H1 (cell line): ENCODE results near the gene REELD1. TPM values are rescaled to one million over a fixed set of nuclear protein-coding genes. Genes with fewer than 3 reads are reported as not detected.

Source experiments
- CTCF ChIA-PET: fragments of 300-600 bp; sonication (Branson Sonifier 250); formaldehyde crosslinking; loops from one replicate; lab custom pipeline; 2021; ENCODE audit not compliant: partially characterized antibody; lab: Charles Lee
- POLR2A ChIA-PET: fragments of 300-600 bp; sonication (Branson Sonifier 250); formaldehyde crosslinking; loops from one replicate; lab custom pipeline; 2021; ENCODE audit warnings: inconsistent platforms; ENCODE audit not compliant: partially characterized antibody; lab: Charles Lee
- DNase-seq, 2 experiments: peaks; one replicate each; pipeline versions ENCODE4 v3.0.0 to v3.0.0-alpha.2; 2010 to 2022; ENCODE audit warnings: low spot score in 2 of 2, low read depth in 1 of 2, mixed read lengths in 1 of 2
- FAIRE-seq: peaks from 2 replicates; lab custom pipeline; 2011; peaks lifted over from hg19 to GRCh38; lab: Jason Lieb, UNC
- H2AFZ ChIP-seq: 2 replicates; pipeline ENCODE4 v1.8.1; 2012; ENCODE audit warnings: low read length, inconsistent platforms
- H2AK5ac ChIP-seq: 2 replicates; pipeline ENCODE4 v1.6.1; 2013; ENCODE audit warnings: low read depth, low read length
- H2BK120ac ChIP-seq: replicated peaks from 2 replicates; pipeline ENCODE3; 2013; ENCODE audit warnings: low read depth, low read length, inconsistent platforms
- H2BK12ac ChIP-seq: 2 replicates; pipeline ENCODE4 v1.6.1; 2013; ENCODE audit warnings: low read depth, low read length
- H2BK15ac ChIP-seq: 2 replicates; pipeline ENCODE4 v1.6.1; 2013; ENCODE audit warnings: low read length
- H2BK20ac ChIP-seq: 2 replicates; pipeline ENCODE4 v1.6.1; 2013; ENCODE audit warnings: low read length
- H2BK5ac ChIP-seq: 2 replicates; pipeline ENCODE4 v1.6.1; 2013; ENCODE audit warnings: low read depth, low read length
- H3K14ac ChIP-seq: 2 replicates; pipeline ENCODE4 v1.6.1; 2013; ENCODE audit warnings: inconsistent platforms; ENCODE audit not compliant: insufficient read length
- H3K18ac ChIP-seq: 2 replicates; pipeline ENCODE4 v1.6.1; 2013; ENCODE audit warnings: low read length; ENCODE audit errors: extremely low read depth
- H3K23ac ChIP-seq: 2 replicates; pipeline ENCODE4 v1.6.1; 2013; ENCODE audit warnings: inconsistent platforms; ENCODE audit not compliant: insufficient read length
- H3K23me2 ChIP-seq: 2 replicates; pipeline ENCODE4 v1.6.1; 2013; ENCODE audit warnings: low read depth, low read length
- H3K27ac ChIP-seq: 2 replicates; pipeline ENCODE4 v1.6.1; 2011; ENCODE audit warnings: low read depth, low read length, inconsistent platforms
- H3K27me3 ChIP-seq, 4 experiments: replicated peaks in 1 of 4; 1 replicate in 1 of 4; 2 replicates in 3 of 4; pipeline versions ENCODE4 v1.6.1 to v1.8.1; 2011 to 2013; ENCODE audit warnings: low read length in 3 of 4, mild to moderate bottlenecking in 3 of 4, inconsistent platforms in 2 of 4, mixed read lengths in 2 of 4, moderate library complexity in 1 of 4; ENCODE audit not compliant: control insufficient read depth in 3 of 4, insufficient read depth in 3 of 4; ENCODE audit errors: extremely low read depth in 1 of 4
- H3K36me3 ChIP-seq, 4 experiments: 2 replicates each; pipeline versions ENCODE4 v1.6.1 to v1.8.1; 2011 to 2013; ENCODE audit warnings: mild to moderate bottlenecking in 4 of 4, low read length in 3 of 4, moderate library complexity in 2 of 4, control low read depth in 1 of 4, inconsistent platforms in 1 of 4; ENCODE audit not compliant: insufficient read depth in 4 of 4, control insufficient read depth in 2 of 4
- H3K4ac ChIP-seq: replicated peaks from 2 replicates; pipeline ENCODE3; 2013; ENCODE audit warnings: low read length, low read depth, mixed read lengths, inconsistent platforms; ENCODE audit not compliant: insufficient read length
- H3K4me1 ChIP-seq, 4 experiments: replicated peaks in 1 of 4; 1 replicate in 1 of 4; 2 replicates in 3 of 4; pipeline versions ENCODE4 v1.6.1 to v1.8.1; 2011 to 2013; ENCODE audit warnings: low read length in 3 of 4, inconsistent platforms in 2 of 4, mixed read lengths in 1 of 4; ENCODE audit not compliant: insufficient read depth in 4 of 4, control insufficient read depth in 3 of 4
- H3K4me2 ChIP-seq, 2 experiments: 2 replicates each; pipeline versions ENCODE4 v1.6.1 to v1.8.1; 2011 to 2013; ENCODE audit warnings: low read depth in 2 of 2, low read length in 2 of 2, control low read depth in 1 of 2, inconsistent platforms in 1 of 2, mild to moderate bottlenecking in 1 of 2; ENCODE audit not compliant: insufficient read depth in 1 of 2
- H3K4me3 ChIP-seq, 4 experiments: fragments of 200-600, 300-600 bp in 1 of 4; sonication (generic), shearing (Covaris generic), sonication (Bioruptor Twin) in 1 of 4; 2 replicates each; pipeline versions ENCODE4 v1.5.1 to v1.8.1; 2011 to 2016; ENCODE audit warnings: low read length in 4 of 4, low read depth in 3 of 4, control low read depth in 2 of 4, inconsistent platforms in 2 of 4, mild to moderate bottlenecking in 2 of 4, mixed read lengths in 1 of 4, moderate library complexity in 1 of 4; ENCODE audit not compliant: insufficient read depth in 2 of 4; ENCODE audit errors: extremely low read depth in 1 of 4
- H3K56ac ChIP-seq: replicated peaks from 2 replicates; pipeline ENCODE3; 2013; ENCODE audit warnings: low read depth, mild to moderate bottlenecking, mixed read lengths, low read length, inconsistent platforms; ENCODE audit not compliant: insufficient read length
- H3K79me1 ChIP-seq: 2 replicates; pipeline ENCODE4 v1.6.1; 2013; ENCODE audit warnings: low read depth, low read length, control low read depth
- H3K79me2 ChIP-seq, 2 experiments: 2 replicates each; pipeline versions ENCODE4 v1.6.1 to v1.8.1; 2012 to 2013; ENCODE audit warnings: low read length in 2 of 2, mild to moderate bottlenecking in 2 of 2, inconsistent platforms in 1 of 2; ENCODE audit not compliant: insufficient read depth in 2 of 2, control insufficient read depth in 1 of 2
- H3K9ac ChIP-seq, 4 experiments: replicated peaks in 1 of 4; 1 replicate in 1 of 4; 2 replicates in 3 of 4; pipeline versions ENCODE4 v1.6.1 to v1.8.1; 2011 to 2013; ENCODE audit warnings: low read depth in 3 of 4, low read length in 3 of 4, control low read depth in 2 of 4, mild to moderate bottlenecking in 2 of 4, moderate library complexity in 2 of 4, inconsistent platforms in 1 of 4; ENCODE audit errors: extremely low read depth in 1 of 4
- H3K9me3 ChIP-seq, 2 experiments: 2 replicates each; pipeline versions ENCODE4 v1.6.1 to v1.8.1; 2012 to 2013; ENCODE audit warnings: mild to moderate bottlenecking in 2 of 2, moderate library complexity in 2 of 2, control low read depth in 1 of 2, inconsistent platforms in 1 of 2, low read depth in 1 of 2, low read length in 1 of 2, mixed read lengths in 1 of 2; ENCODE audit not compliant: insufficient read depth in 2 of 2
- H4K20me1 ChIP-seq, 2 experiments: replicated peaks in 1 of 2; 2 replicates each; pipeline versions ENCODE3 to v1.8.1; 2011 to 2013; ENCODE audit warnings: inconsistent platforms in 2 of 2, low read length in 2 of 2, mild to moderate bottlenecking in 1 of 2; ENCODE audit not compliant: insufficient read depth in 2 of 2, control insufficient read depth in 1 of 2
- H4K5ac ChIP-seq: 2 replicates; pipeline ENCODE4 v1.6.1; 2013; ENCODE audit warnings: low read length, low read depth, mixed read lengths, inconsistent platforms; ENCODE audit not compliant: insufficient read length
- H4K8ac ChIP-seq: 2 replicates; pipeline ENCODE4 v1.8.0; 2013; ENCODE audit warnings: mild to moderate bottlenecking, moderate library complexity, low read length, inconsistent platforms; ENCODE audit not compliant: insufficient read depth; ENCODE audit errors: extremely low read depth
- H4K91ac ChIP-seq: replicated peaks from 2 replicates; pipeline ENCODE3; 2013; ENCODE audit warnings: low read length, mixed read lengths, inconsistent platforms; ENCODE audit not compliant: insufficient read length
- ASH2L ChIP-seq: fragments of 200-600, 300-600 bp; sonication (generic); IDR thresholded peaks from one replicate; pipeline ENCODE4 v1.7.1; 2017; ENCODE audit warnings: low read length
- ATF3 ChIP-seq: IDR thresholded peaks from 2 replicates; pipeline ENCODE4 v1.6.1; 2011; ENCODE audit warnings: low read depth, mild to moderate bottlenecking, low read length; ENCODE audit not compliant: insufficient read depth
- BCL11A ChIP-seq, 2 experiments: IDR thresholded peaks; one replicate each; pipeline ENCODE4 v1.6.1; 2011; ENCODE audit warnings: low read depth in 2 of 2, low read length in 2 of 2, mild to moderate bottlenecking in 2 of 2
- CREB1 ChIP-seq: IDR thresholded peaks from 2 replicates; pipeline ENCODE4 v1.6.1; 2012; ENCODE audit warnings: inconsistent platforms
- EZH2 ChIP-seq: fragments of 200-600 bp; sonication (generic); IDR thresholded peaks from 2 replicates; pipeline ENCODE4 v1.7.1; 2012; ENCODE audit warnings: low read depth, mild to moderate bottlenecking, moderate library complexity, low read length, inconsistent platforms; ENCODE audit not compliant: severe bottlenecking
- FOSL1 ChIP-seq: IDR thresholded peaks from 2 replicates; pipeline ENCODE4 v1.6.1; 2011; ENCODE audit warnings: mild to moderate bottlenecking, low read depth, low read length, moderate library complexity; ENCODE audit not compliant: insufficient read depth
- NANOG ChIP-seq: IDR thresholded peaks from 2 replicates; pipeline ENCODE4 v1.6.1; 2011; ENCODE audit warnings: low read length, low read depth, mild to moderate bottlenecking, inconsistent platforms; ENCODE audit not compliant: insufficient read depth, poor library complexity, severe bottlenecking
- PHF8 ChIP-seq: fragments of 200-600 bp; sonication (generic); conservative IDR thresholded peaks from 2 replicates; pipeline ENCODE4 v1.7.1; 2012; ENCODE audit warnings: low read depth, mild to moderate bottlenecking, inconsistent platforms, low read length, moderate library complexity
- RAD21 ChIP-seq, 2 experiments: IDR thresholded peaks in 1 of 2; conservative IDR thresholded peaks in 1 of 2; 2 replicates each; pipeline ENCODE4 v1.6.1; 2011; ENCODE audit warnings: low read depth in 2 of 2, low read length in 2 of 2, improper control_type of control experiment in 1 of 2, inconsistent platforms in 1 of 2, mild to moderate bottlenecking in 1 of 2, moderate library complexity in 1 of 2
- SRF ChIP-seq: IDR thresholded peaks from 2 replicates; pipeline ENCODE4 v1.6.1; 2011; ENCODE audit warnings: mild to moderate bottlenecking, low read depth, low read length, moderate library complexity
- SUZ12 ChIP-seq: fragments of 200-600 bp; sonication (generic); IDR thresholded peaks from 2 replicates; pipeline ENCODE4 v1.6.1; 2012; ENCODE audit warnings: mild to moderate bottlenecking, inconsistent platforms, low read length, moderate library complexity, mixed read lengths
- TCF12 ChIP-seq: IDR thresholded peaks from 2 replicates; pipeline ENCODE4 v1.6.1; 2011; ENCODE audit warnings: low read depth, mild to moderate bottlenecking, low read length
- WGBS, 2 experiments: shearing (Covaris generic) in 1 of 2; methylation state at CpG; one replicate each; pipeline versions ENCODE4 v1.1.6 to v1.1.7; 2013 to 2015; ENCODE audit warnings: low lambda C conversion rate in 2 of 2, mixed read lengths in 2 of 2, inconsistent platforms in 1 of 2, low coverage in 1 of 2, missing lambda C conversion rate in 1 of 2; ENCODE audit not compliant: insufficient replicate concordance in 2 of 2, insufficient coverage in 1 of 2, insufficient read length in 1 of 2; ENCODE audit errors: extremely low coverage in 1 of 2, missing lambda C conversion rate in 1 of 2; 5-methylcytosine and 5-hydroxymethylcytosine counted together
- polyA plus RNA-seq, 7 experiments: library from polyadenylated mRNA; depleted of rRNA in 3 of 7; stranded (reverse) in 5 of 7; unstranded in 2 of 7; fragments of >200 nt in 5 of 7; fragments of 200-250 nt in 2 of 7; gene quantifications; 1 replicate in 5 of 7; 2 replicates in 1 of 7; 4 replicates in 1 of 7; pipeline versions ENCODE4 v1.2.1 to v1.2.3, GENCODE V29; 2011 to 2013; ENCODE audit warnings: missing spikeins in 2 of 7, mixed read lengths in 2 of 7
- total RNA-seq: library from RNA; stranded (reverse); fragmentation: NEBNext Ultra II Directional; extraction: Animal tissue kit (Norgen Biotek cat#: 25700); gene quantifications from 2 replicates; pipeline ENCODE4 v1.2.1, GENCODE V29; 2021

The REELD1 gene
- total and polyA plus RNA-seq, 2 of the 8 experiments (the other 6 are each of a cell fraction or from before 2014, with no cell fraction given): 0.03 TPM; not detected in 1

- Histone ChIP-seq H4K91ac (no peak overlapping the region), H2AK5ac (no peak overlapping the region), H3K4me1 (no peaks in the 10 kb centered on the region), H3K23me2 (no peaks in the 10 kb centered on the region), H3K14ac (no peak overlapping the region), H3K18ac (no peak overlapping the region), H2BK120ac (no peak overlapping the region), H2AFZ (no peak overlapping the region), H4K20me1 (no peaks in the 10 kb centered on the region), H3K4me2 (no peak overlapping the region), H2BK12ac (no peak overlapping the region), H3K9me3 (no peaks in the 10 kb centered on the region), H3K27me3 (no peaks in the 10 kb centered on the region), H3K56ac (no peak overlapping the region), H3K4ac (no peak overlapping the region), H2BK5ac (no peak overlapping the region), H4K5ac (no peak overlapping the region), H3K79me1 (no peaks in the 10 kb centered on the region), H3K79me2 (no peaks in the 10 kb centered on the region), H3K23ac (no peak overlapping the region), H4K8ac (no peak overlapping the region), H2BK20ac (no peak overlapping the region), H3K9ac (no peak overlapping the region), H3K27ac (no peak overlapping the region), H3K36me3 (no peaks in the 10 kb centered on the region), H3K4me3 (no peak overlapping the region), H2BK15ac (no peak overlapping the region)
- WGBS, 2 experiments: 91% methylated on average over 2 of the region's 2 CpGs; no CpG with 5 or more reads in 1 of the 2 experiments
- CTCF ChIA-PET: interaction anchor here (0.6 to 1.1 kb wide), 2 partner anchors 120 to 1003 kb away, joined by 4 to 5 read pairs; no protein-coding TSS in a partner anchor
- POLR2A ChIA-PET: interaction anchor here (0.6 kb wide), 1 partner anchor 1032 kb away, joined by 3 read pairs; no protein-coding TSS in a partner anchor
- DNase-seq: no peak
- no peak for FAIRE-seq
- TF ChIP-seq SUZ12: no peak
- TF ChIP-seq ASH2L: no peak
- TF ChIP-seq RAD21 (IDR thresholded peaks at IDR 0.05 in 1 of 2, conservative IDR thresholded peaks at IDR 0.05 in 1 of 2; ENCODE audit: low read depth in 2 of 2, low read length in 2 of 2): no peak
- no peak for TF ChIP-seq ATF3
- TF ChIP-seq TCF12: no peak
- no peak for TF ChIP-seq BCL11A (IDR thresholded peaks at IDR 0.05; ENCODE audit: low read depth in 2 of 2, low read length in 2 of 2)
- TF ChIP-seq CREB1: no peak
- TF ChIP-seq SRF: no peak
- no peak for TF ChIP-seq PHF8
- TF ChIP-seq FOSL1: no peak
- TF ChIP-seq NANOG: no peak
- no peak for TF ChIP-seq EZH2
Measured at GRCh38 chr4:146210890-146211289, 3.4 kb upstream of the REELD1 start.
